Measurements from ENCODE around the gene KHSRP. TPM values are rescaled to one million over a fixed set of nuclear protein-coding genes. Genes with fewer than 3 reads are reported as not detected.

KHSRP gene
- total RNA-seq, 1 experiment from 2014 or later = 297 TPM

GRCh38 chr19:6425732-6426620, 1.4 kb upstream of the KHSRP start:
- H3K9me3 Mint-ChIP-seq (ENCODE audit: low read depth, unreplicated experiment) = no peaks in the 10 kb centered on the region
- CTCF ChIA-PET = no interaction called here
- H3K27me3 Mint-ChIP-seq (ENCODE audit: unreplicated experiment) = no peaks in the 10 kb centered on the region
- H3K4me1 Mint-ChIP-seq (ENCODE audit: low read depth, unreplicated experiment) = no peaks in the 10 kb centered on the region
- no peak for DNase-seq
- peak overlapping the region; percentile 99 for H3K27ac Mint-ChIP-seq (ENCODE audit: unreplicated experiment)
- TF ChIP-seq, protein P1, sequence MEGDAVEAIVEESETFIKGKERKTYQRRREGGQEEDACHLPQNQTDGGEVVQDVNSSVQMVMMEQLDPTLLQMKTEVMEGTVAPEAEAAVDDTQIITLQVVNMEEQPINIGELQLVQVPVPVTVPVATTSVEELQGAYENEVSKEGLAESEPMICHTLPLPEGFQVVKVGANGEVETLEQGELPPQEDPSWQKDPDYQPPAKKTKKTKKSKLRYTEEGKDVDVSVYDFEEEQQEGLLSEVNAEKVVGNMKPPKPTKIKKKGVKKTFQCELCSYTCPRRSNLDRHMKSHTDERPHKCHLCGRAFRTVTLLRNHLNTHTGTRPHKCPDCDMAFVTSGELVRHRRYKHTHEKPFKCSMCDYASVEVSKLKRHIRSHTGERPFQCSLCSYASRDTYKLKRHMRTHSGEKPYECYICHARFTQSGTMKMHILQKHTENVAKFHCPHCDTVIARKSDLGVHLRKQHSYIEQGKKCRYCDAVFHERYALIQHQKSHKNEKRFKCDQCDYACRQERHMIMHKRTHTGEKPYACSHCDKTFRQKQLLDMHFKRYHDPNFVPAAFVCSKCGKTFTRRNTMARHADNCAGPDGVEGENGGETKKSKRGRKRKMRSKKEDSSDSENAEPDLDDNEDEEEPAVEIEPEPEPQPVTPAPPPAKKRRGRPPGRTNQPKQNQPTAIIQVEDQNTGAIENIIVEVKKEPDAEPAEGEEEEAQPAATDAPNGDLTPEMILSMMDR (IDR thresholded peaks at IDR 0.05; ENCODE audit: unreplicated experiment) = no peak
- intact Hi-C loops (cut with micrococcal nuclease; ENCODE audit: unreplicated experiment) = no loop called here
- peaks cover 31% of the 10 kb centered on the region for H3K36me3 Mint-ChIP-seq (ENCODE audit: insufficient read depth, unreplicated experiment)
- peak overlapping the region; percentile 48 for H3K4me3 Mint-ChIP-seq (ENCODE audit: low read depth, unreplicated experiment)
- BruUV-seq (replicated peaks) = no TSS peak

DNA sequence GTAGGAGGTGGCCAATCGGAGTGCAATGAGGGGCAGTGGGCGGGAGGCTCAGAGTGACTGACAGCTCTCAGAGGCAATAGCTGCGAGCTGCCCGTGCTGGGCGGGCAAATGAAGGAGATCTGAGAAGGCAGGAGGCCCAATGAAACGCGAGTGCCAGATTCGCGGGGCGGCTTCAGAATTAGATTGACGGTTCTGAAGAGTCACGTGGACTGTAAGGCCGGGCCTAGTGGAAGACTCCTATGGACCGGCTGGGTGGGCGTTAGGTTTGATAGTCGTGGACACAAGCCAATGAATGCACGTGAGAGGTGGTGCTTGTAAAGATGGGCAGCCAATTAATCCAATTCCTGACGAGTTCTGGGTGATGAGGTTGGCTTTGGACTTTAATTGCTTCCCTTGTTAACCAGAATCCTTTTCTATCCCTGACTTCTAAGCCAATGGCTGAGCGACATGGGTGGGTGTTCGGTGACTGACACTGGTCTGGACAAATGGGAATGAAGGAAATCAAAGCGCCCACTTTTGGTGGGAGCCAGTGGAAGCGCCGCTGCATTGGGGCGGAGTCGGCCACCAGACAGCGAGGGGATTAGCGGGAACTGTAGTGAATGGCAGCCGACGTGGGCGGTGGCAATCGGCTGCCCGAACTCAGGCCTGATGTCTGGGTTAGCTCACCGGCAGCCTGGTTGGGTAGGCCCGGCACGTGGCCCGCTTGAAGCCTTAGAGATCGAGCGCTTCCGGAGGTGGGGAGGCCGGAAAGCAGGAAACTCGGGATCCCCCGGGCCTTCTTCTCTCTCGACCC, 524 bp upstream of the KHSRP start:
- Mint-ChIP-seq H3K4me1 (ENCODE audit: low read depth, unreplicated experiment) (no peaks in the 10 kb centered on the region), H3K27ac (ENCODE audit: unreplicated experiment) (peak overlapping the region; percentile 99), H3K9me3 (ENCODE audit: low read depth, unreplicated experiment) (no peaks in the 10 kb centered on the region), H3K36me3 (ENCODE audit: insufficient read depth, unreplicated experiment) (peaks cover 31% of the 10 kb centered on the region), H3K27me3 (ENCODE audit: unreplicated experiment) (no peaks in the 10 kb centered on the region), H3K4me3 (ENCODE audit: low read depth, unreplicated experiment) (peak overlapping the region; percentile 48)
- CTCF ChIA-PET = no interaction called here
- DNase-seq = peak; percentile 96
- no TSS peak for BruUV-seq (replicated peaks)
- intact Hi-C loops (cut with micrococcal nuclease; ENCODE audit: unreplicated experiment) = no loop called here
- TF ChIP-seq, protein P1 (IDR thresholded peaks at IDR 0.05; ENCODE audit: unreplicated experiment) = no peak

DNA sequence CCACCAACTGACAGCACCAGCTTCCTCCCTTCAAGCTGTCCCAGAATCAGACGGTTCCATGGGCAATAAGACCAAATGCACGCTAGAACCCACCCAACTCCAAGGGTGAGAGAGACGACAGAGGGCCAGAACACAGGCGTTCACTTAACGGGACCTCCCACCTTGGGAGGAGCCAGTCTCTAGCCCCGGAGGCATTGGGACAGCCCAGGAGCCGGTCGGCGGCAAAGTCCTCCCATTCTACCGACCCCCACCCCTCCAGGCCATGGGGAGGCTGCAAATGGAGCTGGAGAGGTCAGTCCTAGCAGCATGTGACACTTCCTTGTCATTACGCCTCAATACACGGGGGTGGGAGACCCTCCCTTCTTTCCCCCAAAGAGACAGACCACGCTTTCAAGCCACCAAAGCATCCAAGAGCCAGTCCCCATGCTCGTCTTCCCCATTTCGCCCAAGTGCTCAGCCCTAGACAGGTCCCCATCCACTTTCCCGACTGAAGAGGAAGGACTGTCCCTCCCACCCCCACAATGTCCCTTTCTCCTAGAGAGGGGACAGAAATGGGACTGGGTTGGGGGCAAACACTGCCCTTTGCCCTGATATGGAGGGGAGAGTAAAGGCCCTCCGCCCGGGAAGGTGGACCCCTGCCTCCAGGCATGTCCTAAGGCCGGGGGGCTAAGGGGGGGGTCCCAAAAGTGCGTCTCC, 964 bp downstream of the KHSRP start:
- intact Hi-C loops (cut with micrococcal nuclease; ENCODE audit: unreplicated experiment) = no loop called here
- Mint-ChIP-seq H3K4me1 (ENCODE audit: low read depth, unreplicated experiment) (no peaks in the 10 kb centered on the region), H3K4me3 (ENCODE audit: low read depth, unreplicated experiment) (peak overlapping the region; percentile 87), H3K36me3 (ENCODE audit: insufficient read depth, unreplicated experiment) (peaks cover 40% of the 10 kb centered on the region), H3K9me3 (ENCODE audit: low read depth, unreplicated experiment) (no peaks in the 10 kb centered on the region), H3K27me3 (ENCODE audit: unreplicated experiment) (no peaks in the 10 kb centered on the region), H3K27ac (ENCODE audit: unreplicated experiment) (peak overlapping the region; percentile 39)
- BruUV-seq (replicated peaks) = no TSS peak
- peak; percentile 34 for DNase-seq
- TF ChIP-seq, protein P1 (IDR thresholded peaks at IDR 0.05; ENCODE audit: unreplicated experiment) = no peak
- CTCF ChIA-PET = no interaction called here
